Measurements from ENCODE around the gene PADI4. TPM values are rescaled to one million over a fixed set of nuclear protein-coding genes. Genes with fewer than 3 reads are reported as not detected.

The PADI4 gene
- total and polyA plus RNA-seq, 5 donors = 0.05 to 0.40 (median 0.18) TPM; not detected in 2

Small RNAs within 50 kb of the gene (microRNA-seq; reads per million reads assigned to microRNA genes)
- gene MIR3972 = 0 reads per million in 2 donors

Other genes starting within 250 kb of the PADI4 start
- under 1 TPM; 0.17 to 0.68 (median 0.31) TPM for gene PADI2, start 188.7 kb upstream of the PADI4 start, total RNA-seq
- 0.07 TPM for gene PADI2, start 188.7 kb upstream of the PADI4 start, polyA plus RNA-seq
- not detected for gene PADI1, start 103.1 kb upstream of the PADI4 start, total RNA-seq
- gene PADI1, start 103.1 kb upstream of the PADI4 start, polyA plus RNA-seq = not detected
- not detected for gene PADI3, start 59.1 kb upstream of the PADI4 start, total RNA-seq
- not detected for gene PADI3, start 59.1 kb upstream of the PADI4 start, polyA plus RNA-seq
- not detected for gene PADI6, start 64.0 kb downstream of the PADI4 start, total RNA-seq
- gene PADI6, start 64.0 kb downstream of the PADI4 start, polyA plus RNA-seq = not detected
- gene RCC2, start 131.5 kb downstream of the PADI4 start, total RNA-seq = 10 to 100 TPM; 12.1 to 19.0 (median 14.9) TPM
- gene RCC2, start 131.5 kb downstream of the PADI4 start, polyA plus RNA-seq = 7.8 TPM
- 10 to 100 TPM; 42.6 to 56.4 (median 55.1) TPM for gene ARHGEF10L, start 231.5 kb downstream of the PADI4 start, total RNA-seq
- gene ARHGEF10L, start 231.5 kb downstream of the PADI4 start, polyA plus RNA-seq = 47.9 TPM

Data from right cardiac atrium (tissue), 5 donors.